Measurements from ENCODE around the gene AIFM2. TPM values are rescaled to one million over a fixed set of nuclear protein-coding genes. Genes with fewer than 3 reads are reported as not detected.

AIFM2 gene
- polyA plus RNA-seq, 1 of the 3 experiments (the other 2 are of a cell fraction) = 9.5 TPM

DNA sequence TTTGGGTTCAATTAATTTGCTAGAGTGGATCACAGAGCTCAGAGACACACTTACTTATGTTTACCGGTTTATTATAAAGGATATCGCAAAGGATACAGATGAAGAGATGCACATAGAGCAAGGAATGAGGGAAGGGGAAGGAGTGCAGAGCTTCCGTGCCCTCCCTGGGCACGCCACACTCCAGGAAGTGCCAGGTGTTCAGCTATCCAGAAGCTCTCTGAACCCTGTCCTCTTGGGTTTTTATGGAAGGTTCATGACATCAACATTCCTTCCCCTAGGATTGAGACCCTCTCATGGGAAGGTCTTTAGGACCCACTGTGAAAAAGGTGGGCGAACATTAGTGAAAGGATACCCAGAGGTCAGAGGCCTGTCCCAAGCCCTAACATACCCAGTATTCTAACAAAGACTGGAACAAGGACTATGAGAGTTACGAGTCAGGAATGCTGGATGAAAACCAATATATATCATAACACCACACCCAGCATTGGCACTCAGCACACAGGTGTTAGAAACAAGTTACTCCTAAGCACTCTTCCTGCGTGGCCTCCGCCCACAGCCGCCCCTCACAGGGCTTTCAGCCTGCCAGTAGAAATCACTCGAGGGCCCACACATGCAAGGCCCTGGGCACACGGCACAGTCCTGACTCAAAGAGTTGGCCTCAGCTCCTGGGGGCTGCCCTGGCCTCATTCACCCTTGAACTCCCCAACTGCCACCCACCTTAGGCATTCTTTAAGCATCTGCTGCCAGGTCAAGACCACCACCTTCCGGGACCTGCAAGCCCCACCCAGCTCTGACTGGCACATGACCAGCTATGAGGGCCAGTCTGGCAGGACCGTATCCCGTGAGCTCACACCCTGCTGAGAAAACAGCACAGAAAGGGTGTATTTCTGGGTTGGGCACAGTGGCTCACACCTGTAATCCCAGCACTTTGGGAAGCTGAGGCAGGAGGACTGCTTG, 5.6 kb upstream of the AIFM2 start:
- H3K27me3 ChIP-seq (ENCODE audit: insufficient read depth) = no peaks in the 10 kb centered on the region
- ChIA-PET CTCF (interaction anchor here (0.8 to 10.8 kb wide), 3 partner anchors 8 to 192 kb away, joined by 3 to 157 read pairs (median 3); partner anchors contain the start of gene TYSND1), POLR2A (no interaction called here)
- no peaks in the 10 kb centered on the region for H3K9me2 ChIP-seq
- H3F3A ChIP-seq (replicated peaks; ENCODE audit: insufficient read depth) = peaks cover 4% of the 10 kb centered on the region
- H3K4me1 ChIP-seq (ENCODE audit: control insufficient read depth in 1 of 2, insufficient read depth in 2 of 2, low read depth in 1 of 2, low read length in 1 of 2) = peaks cover 0 to 8% of the 10 kb centered on the region in 2 experiments; a peak in 1 of 4 replicates
- H3K4me2 ChIP-seq = no peak overlapping the region
- no peak for TF ChIP-seq FOXJ3 (CRISPR knock-in tag; IDR thresholded peaks at IDR 0.05)
- no peak for TF ChIP-seq RCOR1 (IDR thresholded peaks at IDR 0.05; ENCODE audit: low read length)
- no peak for TF ChIP-seq TAF1 (IDR thresholded peaks at IDR 0.05; ENCODE audit: borderline replicate concordance, low read depth, low read length)
- no peak for TF ChIP-seq POLR2AphosphoS5 (IDR thresholded peaks at IDR 0.05; ENCODE audit: low read depth, low read length)
- H3K79me2 ChIP-seq (ENCODE audit: insufficient read depth) = peaks cover 2% of the 10 kb centered on the region; the same call in 1 of the 2 replicates
- peaks cover 3 to 6% of the 10 kb centered on the region in 2 experiments for H3K36me3 ChIP-seq (replicated peaks in 1 of 2; ENCODE audit: control insufficient read depth in 1 of 2, insufficient read depth in 2 of 2, low read length in 1 of 2)
- DNase-seq = no peak
- H3K4me3 ChIP-seq (ENCODE audit: low read depth in 2 of 2, low read length in 1 of 2) = no peak overlapping the region
- 94% methylated on average over 10 of the region's 14 CpGs for WGBS (ENCODE audit: low lambda C conversion rate)
- H4K20me1 ChIP-seq (ENCODE audit: insufficient read depth) = no peaks in the 10 kb centered on the region
- H2AFZ ChIP-seq (ENCODE audit: low read depth) = no peak overlapping the region
- no peak overlapping the region for H3K9ac ChIP-seq
- H3K27ac ChIP-seq (ENCODE audit: low read depth in 2 of 2, low read length in 1 of 2) = no peak overlapping the region
- H3K9me3 ChIP-seq = no peaks in the 10 kb centered on the region

DNA sequence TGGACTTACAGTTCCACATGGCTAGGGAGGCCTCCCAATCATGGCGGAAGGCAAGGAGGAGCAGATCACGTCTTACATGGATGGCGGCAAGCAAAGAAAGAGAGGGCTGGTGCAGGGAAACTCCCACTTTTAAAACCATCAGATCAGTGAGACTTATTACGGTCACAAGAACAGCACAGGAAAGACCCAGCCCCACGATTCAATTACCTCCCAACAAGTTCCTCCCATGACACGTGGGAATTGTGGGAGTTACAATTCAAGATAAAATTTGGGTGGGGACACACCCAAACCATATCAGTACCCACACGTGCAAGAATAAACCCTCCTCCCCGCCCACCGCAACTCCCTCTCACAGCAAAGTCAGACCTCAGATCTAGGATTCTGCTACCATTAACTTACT, 4.5 kb upstream of the AIFM2 start:
- no peaks in the 10 kb centered on the region for H3K27me3 ChIP-seq (ENCODE audit: insufficient read depth)
- H3K9me2 ChIP-seq = no peaks in the 10 kb centered on the region
- H3K36me3 ChIP-seq (replicated peaks in 1 of 2; ENCODE audit: control insufficient read depth in 1 of 2, insufficient read depth in 2 of 2, low read length in 1 of 2) = peaks cover 3 to 6% of the 10 kb centered on the region in 2 experiments
- DNase-seq = no peak
- H3K27ac ChIP-seq (ENCODE audit: low read depth in 2 of 2, low read length in 1 of 2) = no peak overlapping the region
- H4K20me1 ChIP-seq (ENCODE audit: insufficient read depth) = no peaks in the 10 kb centered on the region
- no peak for TF ChIP-seq RAD21 (IDR thresholded peaks at IDR 0.05; ENCODE audit: low read length)
- no peak for TF ChIP-seq EZH2phosphoT487 (IDR thresholded peaks at IDR 0.05; ENCODE audit: borderline replicate concordance, low read depth)
- TF ChIP-seq TCF12 (IDR thresholded peaks at IDR 0.05) = no peak
- TF ChIP-seq, protein P1, sequence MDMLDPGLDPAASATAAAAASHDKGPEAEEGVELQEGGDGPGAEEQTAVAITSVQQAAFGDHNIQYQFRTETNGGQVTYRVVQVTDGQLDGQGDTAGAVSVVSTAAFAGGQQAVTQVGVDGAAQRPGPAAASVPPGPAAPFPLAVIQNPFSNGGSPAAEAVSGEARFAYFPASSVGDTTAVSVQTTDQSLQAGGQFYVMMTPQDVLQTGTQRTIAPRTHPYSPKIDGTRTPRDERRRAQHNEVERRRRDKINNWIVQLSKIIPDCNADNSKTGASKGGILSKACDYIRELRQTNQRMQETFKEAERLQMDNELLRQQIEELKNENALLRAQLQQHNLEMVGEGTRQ (IDR thresholded peaks at IDR 0.05; ENCODE audit: borderline replicate concordance, low read depth, low read length) = no peak
- no peak overlapping the region for H3K4me2 ChIP-seq
- H3K4me3 ChIP-seq (ENCODE audit: low read depth in 2 of 2, low read length in 1 of 2) = no peak overlapping the region
- no peak overlapping the region for H2AFZ ChIP-seq (ENCODE audit: low read depth)
- H3K9me3 ChIP-seq = no peaks in the 10 kb centered on the region
- no peak overlapping the region for H3K9ac ChIP-seq
- H3F3A ChIP-seq (replicated peaks; ENCODE audit: insufficient read depth) = peaks cover 4% of the 10 kb centered on the region
- H3K4me1 ChIP-seq (ENCODE audit: control insufficient read depth in 1 of 2, insufficient read depth in 2 of 2, low read depth in 1 of 2, low read length in 1 of 2) = peaks cover 0 to 7% of the 10 kb centered on the region in 2 experiments; a peak in 1 of 4 replicates
- no peaks in the 10 kb centered on the region; the same call in 1 of the 2 replicates for H3K79me2 ChIP-seq (ENCODE audit: insufficient read depth)
- ChIA-PET POLR2A (no interaction called here), CTCF (interaction anchor here (4.4 to 10.8 kb wide), 3 partner anchors 9 to 21 kb away, joined by 35 to 157 read pairs (median 38); partner anchors contain the start of gene TYSND1)
- 95% methylated on average over 9 of the region's 9 CpGs for WGBS (ENCODE audit: low lambda C conversion rate)

- Histone ChIP-seq H3F3A (replicated peaks; ENCODE audit: insufficient read depth) (peaks cover 1% of the 10 kb centered on the region), H3K79me2 (ENCODE audit: insufficient read depth) (no peaks in the 10 kb centered on the region; the same call in 1 of the 2 replicates), H3K36me3 (replicated peaks in 1 of 2; ENCODE audit: control insufficient read depth in 1 of 2, insufficient read depth in 2 of 2, low read length in 1 of 2) (peaks cover 3 to 6% of the 10 kb centered on the region in 2 experiments), H3K9me3 (no peaks in the 10 kb centered on the region), H4K20me1 (ENCODE audit: insufficient read depth) (no peaks in the 10 kb centered on the region), H2AFZ (ENCODE audit: low read depth) (no peak overlapping the region), H3K27me3 (ENCODE audit: insufficient read depth) (no peaks in the 10 kb centered on the region), H3K4me1 (ENCODE audit: control insufficient read depth in 1 of 2, insufficient read depth in 2 of 2, low read depth in 1 of 2, low read length in 1 of 2) (peaks cover 0 to 5% of the 10 kb centered on the region in 2 experiments; a peak in 1 of 4 replicates), H3K9me2 (no peaks in the 10 kb centered on the region), H3K27ac (ENCODE audit: low read depth in 2 of 2, low read length in 1 of 2) (no peak overlapping the region), H3K9ac (no peak overlapping the region), H3K4me3 (ENCODE audit: low read depth in 2 of 2, low read length in 1 of 2) (no peak overlapping the region), H3K4me2 (no peak overlapping the region)
- POLR2A ChIA-PET = no interaction called here
- CTCF ChIA-PET = interaction anchor here (1.1 to 4.7 kb wide), 5 partner anchors 10 to 164 kb away, joined by 3 to 38 read pairs (median 4); partner anchors contain the start of gene TYSND1
- WGBS (ENCODE audit: low lambda C conversion rate) = 75% methylated on average over 7 of the region's 7 CpGs
- no peak for DNase-seq
- TF ChIP-seq, protein P2, sequence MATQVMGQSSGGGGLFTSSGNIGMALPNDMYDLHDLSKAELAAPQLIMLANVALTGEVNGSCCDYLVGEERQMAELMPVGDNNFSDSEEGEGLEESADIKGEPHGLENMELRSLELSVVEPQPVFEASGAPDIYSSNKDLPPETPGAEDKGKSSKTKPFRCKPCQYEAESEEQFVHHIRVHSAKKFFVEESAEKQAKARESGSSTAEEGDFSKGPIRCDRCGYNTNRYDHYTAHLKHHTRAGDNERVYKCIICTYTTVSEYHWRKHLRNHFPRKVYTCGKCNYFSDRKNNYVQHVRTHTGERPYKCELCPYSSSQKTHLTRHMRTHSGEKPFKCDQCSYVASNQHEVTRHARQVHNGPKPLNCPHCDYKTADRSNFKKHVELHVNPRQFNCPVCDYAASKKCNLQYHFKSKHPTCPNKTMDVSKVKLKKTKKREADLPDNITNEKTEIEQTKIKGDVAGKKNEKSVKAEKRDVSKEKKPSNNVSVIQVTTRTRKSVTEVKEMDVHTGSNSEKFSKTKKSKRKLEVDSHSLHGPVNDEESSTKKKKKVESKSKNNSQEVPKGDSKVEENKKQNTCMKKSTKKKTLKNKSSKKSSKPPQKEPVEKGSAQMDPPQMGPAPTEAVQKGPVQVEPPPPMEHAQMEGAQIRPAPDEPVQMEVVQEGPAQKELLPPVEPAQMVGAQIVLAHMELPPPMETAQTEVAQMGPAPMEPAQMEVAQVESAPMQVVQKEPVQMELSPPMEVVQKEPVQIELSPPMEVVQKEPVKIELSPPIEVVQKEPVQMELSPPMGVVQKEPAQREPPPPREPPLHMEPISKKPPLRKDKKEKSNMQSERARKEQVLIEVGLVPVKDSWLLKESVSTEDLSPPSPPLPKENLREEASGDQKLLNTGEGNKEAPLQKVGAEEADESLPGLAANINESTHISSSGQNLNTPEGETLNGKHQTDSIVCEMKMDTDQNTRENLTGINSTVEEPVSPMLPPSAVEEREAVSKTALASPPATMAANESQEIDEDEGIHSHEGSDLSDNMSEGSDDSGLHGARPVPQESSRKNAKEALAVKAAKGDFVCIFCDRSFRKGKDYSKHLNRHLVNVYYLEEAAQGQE (IDR thresholded peaks at IDR 0.05; ENCODE audit: low read depth, low read length) = no peak
- no peak for TF ChIP-seq TEAD4 (IDR thresholded peaks at IDR 0.05; ENCODE audit: borderline replicate concordance, insufficient read depth)
- no peak for TF ChIP-seq MXI1 (IDR thresholded peaks at IDR 0.05; ENCODE audit: low read depth, low read length)
- TF ChIP-seq GATA2 (CRISPR knock-in tag; IDR thresholded peaks at IDR 0.05) = no peak
- TF ChIP-seq CHD2 (IDR thresholded peaks at IDR 0.05; ENCODE audit: low read length, partially characterized antibody) = no peak
- no peak for TF ChIP-seq IRF3 (IDR thresholded peaks at IDR 0.05; ENCODE audit: low read depth, low read length)
Observed at GRCh38 chr10:70135684-70136083, 3.1 kb upstream of the AIFM2 start.
